Measurements from ENCODE around the gene SYNM. TPM values are rescaled to one million over a fixed set of nuclear protein-coding genes. Genes with fewer than 3 reads are reported as not detected.
"Not testable (repeated sequence)": the region's sequence is repeated elsewhere in the genome, so short reads cannot be mapped to it uniquely, and the experiment has no call there.

Gene SYNM
- total RNA-seq, 1 donor from 2014 or later, result 19.5 TPM

DNA sequence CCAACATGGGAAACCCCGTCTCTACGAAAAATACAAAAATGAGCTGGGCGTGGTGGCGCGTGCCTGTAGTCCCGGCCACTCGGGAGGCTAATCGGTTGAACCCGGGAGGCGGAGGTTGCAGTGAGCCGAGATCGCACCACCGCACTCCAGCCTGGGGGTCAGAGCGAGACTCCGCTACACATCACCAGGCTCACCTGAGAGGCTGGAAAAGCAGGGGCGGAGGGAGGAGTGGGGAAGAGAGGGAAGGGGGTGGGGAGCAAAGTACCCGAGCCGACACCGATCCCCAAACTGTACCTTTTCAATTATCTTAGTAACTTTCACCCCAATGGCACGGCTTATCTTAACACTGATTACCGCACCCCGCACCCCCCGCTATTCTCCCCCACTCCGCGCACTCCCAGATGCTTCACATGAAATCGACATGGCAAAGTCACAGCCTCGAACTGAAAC is 46.4 kb upstream of the SYNM start:
- ATAC-seq (no peak), DNase-seq (no peak)
- intact Hi-C loops (cut with DNase I), result no loop called here
- Histone ChIP-seq H3K27me3 (peaks cover 13% of the 10 kb centered on the region), H3K36me3 (no peaks in the 10 kb centered on the region), H3K9me3 (no peaks in the 10 kb centered on the region), H3K4me3 (peak overlapping the region; percentile 21), H3K4me1 (peaks cover 4% of the 10 kb centered on the region), H3K27ac (no peak overlapping the region)
- TF ChIP-seq, protein P1, sequence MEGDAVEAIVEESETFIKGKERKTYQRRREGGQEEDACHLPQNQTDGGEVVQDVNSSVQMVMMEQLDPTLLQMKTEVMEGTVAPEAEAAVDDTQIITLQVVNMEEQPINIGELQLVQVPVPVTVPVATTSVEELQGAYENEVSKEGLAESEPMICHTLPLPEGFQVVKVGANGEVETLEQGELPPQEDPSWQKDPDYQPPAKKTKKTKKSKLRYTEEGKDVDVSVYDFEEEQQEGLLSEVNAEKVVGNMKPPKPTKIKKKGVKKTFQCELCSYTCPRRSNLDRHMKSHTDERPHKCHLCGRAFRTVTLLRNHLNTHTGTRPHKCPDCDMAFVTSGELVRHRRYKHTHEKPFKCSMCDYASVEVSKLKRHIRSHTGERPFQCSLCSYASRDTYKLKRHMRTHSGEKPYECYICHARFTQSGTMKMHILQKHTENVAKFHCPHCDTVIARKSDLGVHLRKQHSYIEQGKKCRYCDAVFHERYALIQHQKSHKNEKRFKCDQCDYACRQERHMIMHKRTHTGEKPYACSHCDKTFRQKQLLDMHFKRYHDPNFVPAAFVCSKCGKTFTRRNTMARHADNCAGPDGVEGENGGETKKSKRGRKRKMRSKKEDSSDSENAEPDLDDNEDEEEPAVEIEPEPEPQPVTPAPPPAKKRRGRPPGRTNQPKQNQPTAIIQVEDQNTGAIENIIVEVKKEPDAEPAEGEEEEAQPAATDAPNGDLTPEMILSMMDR (IDR thresholded peaks at IDR 0.05), result no peak

GRCh38 chr15:99059010-99059981 is 45.6 kb upstream of the SYNM start:
- H3K4me3 ChIP-seq, result peak overlapping the region; percentile 54
- TF ChIP-seq, protein P1 (IDR thresholded peaks at IDR 0.05), result peak; percentile 72
- intact Hi-C loops (cut with DNase I), result no loop called here
- H3K9me3 ChIP-seq, result no peaks in the 10 kb centered on the region
- DNase-seq, result peak; percentile 82
- H3K36me3 ChIP-seq, result no peaks in the 10 kb centered on the region
- H3K4me1 ChIP-seq, result peaks cover 4% of the 10 kb centered on the region
- H3K27ac ChIP-seq, result peak overlapping the region; percentile 24
- ATAC-seq, result peak; percentile 96
- peaks cover 13% of the 10 kb centered on the region for H3K27me3 ChIP-seq

DNA sequence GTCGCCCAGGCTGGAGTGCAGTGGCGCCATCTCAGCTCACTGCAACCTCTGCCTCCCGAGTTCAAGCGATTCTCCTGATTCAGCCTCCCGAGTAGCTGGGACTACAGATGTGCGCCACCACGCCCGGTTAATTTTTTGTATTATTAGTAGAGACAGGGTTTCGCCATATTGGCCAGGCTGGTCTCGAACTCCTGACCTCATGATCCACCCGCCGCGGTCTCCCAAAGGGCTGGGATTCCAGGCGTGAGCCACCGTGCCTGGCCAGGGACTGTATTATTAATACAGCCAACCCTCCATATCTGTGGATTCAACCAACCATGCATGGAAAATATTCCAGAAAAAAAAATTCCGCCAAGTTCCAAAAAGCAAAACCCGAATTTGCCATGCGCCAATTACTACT is 44.7 kb upstream of the SYNM start:
- H3K36me3 ChIP-seq; intact Hi-C loops (cut with DNase I); DNase-seq; H3K4me3 ChIP-seq; H3K27ac ChIP-seq; H3K9me3 ChIP-seq; H3K4me1 ChIP-seq; ATAC-seq: not testable (repeated sequence)
- H3K27me3 ChIP-seq, result peaks cover 13% of the 10 kb centered on the region

GRCh38 chr15:99062226-99062625 is 42.7 kb upstream of the SYNM start:
- peaks cover 4% of the 10 kb centered on the region for H3K4me1 ChIP-seq
- intact Hi-C loops (cut with DNase I), result no loop called here
- no peaks in the 10 kb centered on the region for H3K36me3 ChIP-seq
- H3K27ac ChIP-seq, result no peak overlapping the region
- DNase-seq, result no peak
- H3K4me3 ChIP-seq, result no peak overlapping the region
- TF ChIP-seq, protein P1 (IDR thresholded peaks at IDR 0.05), result no peak
- no peaks in the 10 kb centered on the region for H3K9me3 ChIP-seq
- no peak for ATAC-seq
- H3K27me3 ChIP-seq, result peaks cover 13% of the 10 kb centered on the region

GRCh38 chr15:99068186-99068585 is 36.7 kb upstream of the SYNM start:
- no peak for ATAC-seq

GRCh38 chr15:99070208-99070607 is 34.7 kb upstream of the SYNM start:
- intact Hi-C loops (cut with DNase I), result no loop called here
- ATAC-seq, result no peak

More at GRCh38 chr15:99068186-99068585, 36.7 kb upstream of the SYNM start:
- no peak for DNase-seq
- Histone ChIP-seq H3K4me1 (no peaks in the 10 kb centered on the region), H3K9me3 (no peaks in the 10 kb centered on the region), H3K4me3 (no peak overlapping the region), H3K36me3 (no peaks in the 10 kb centered on the region), H3K27ac (no peak overlapping the region), H3K27me3 (no peaks in the 10 kb centered on the region)
- TF ChIP-seq, protein P1 (IDR thresholded peaks at IDR 0.05), result no peak
- intact Hi-C loops (cut with DNase I), result no loop called here

More at GRCh38 chr15:99070208-99070607, 34.7 kb upstream of the SYNM start:
- H3K27me3 ChIP-seq, result no peaks in the 10 kb centered on the region
- H3K27ac ChIP-seq, result no peak overlapping the region
- no peak overlapping the region for H3K4me3 ChIP-seq
- no peaks in the 10 kb centered on the region for H3K9me3 ChIP-seq
- no peaks in the 10 kb centered on the region for H3K4me1 ChIP-seq
- no peaks in the 10 kb centered on the region for H3K36me3 ChIP-seq
- DNase-seq, result peak; percentile 15
- TF ChIP-seq, protein P1 (IDR thresholded peaks at IDR 0.05), result no peak
